Fibroblast of villous mesenchyme (primary cell): ENCODE results near the gene TTC12. TPM values are rescaled to one million over a fixed set of nuclear protein-coding genes. Genes with fewer than 3 reads are reported as not detected.
A peak's percentile ranks its signal among the peaks of the same experiment; 100 is the strongest.

Experiments used
- DNase-seq: peaks from one replicate; pipeline ENCODE4 v3.0.0-alpha.2; 2010; ENCODE audit warnings: low read depth
- H3K4me3 ChIP-seq: 2 replicates; pipeline ENCODE4 v1.5.1; 2011; ENCODE audit warnings: low read depth, mild to moderate bottlenecking, low read length
- total RNA-seq: library from RNA; depleted of rRNA; stranded (reverse); fragments of >200 nt; gene quantifications from 2 replicates; pipeline ENCODE4 v1.2.3, GENCODE V29; 2012
- TF ChIP-seq, protein P1 (sequence below): IDR thresholded peaks from 2 replicates; pipeline ENCODE4 v1.5.1; 2012; ENCODE audit warnings: low read depth, mild to moderate bottlenecking, low read length; ENCODE audit not compliant: insufficient read depth

Gene TTC12
- total RNA-seq, 1 donor, result 16.0 TPM

DNA sequence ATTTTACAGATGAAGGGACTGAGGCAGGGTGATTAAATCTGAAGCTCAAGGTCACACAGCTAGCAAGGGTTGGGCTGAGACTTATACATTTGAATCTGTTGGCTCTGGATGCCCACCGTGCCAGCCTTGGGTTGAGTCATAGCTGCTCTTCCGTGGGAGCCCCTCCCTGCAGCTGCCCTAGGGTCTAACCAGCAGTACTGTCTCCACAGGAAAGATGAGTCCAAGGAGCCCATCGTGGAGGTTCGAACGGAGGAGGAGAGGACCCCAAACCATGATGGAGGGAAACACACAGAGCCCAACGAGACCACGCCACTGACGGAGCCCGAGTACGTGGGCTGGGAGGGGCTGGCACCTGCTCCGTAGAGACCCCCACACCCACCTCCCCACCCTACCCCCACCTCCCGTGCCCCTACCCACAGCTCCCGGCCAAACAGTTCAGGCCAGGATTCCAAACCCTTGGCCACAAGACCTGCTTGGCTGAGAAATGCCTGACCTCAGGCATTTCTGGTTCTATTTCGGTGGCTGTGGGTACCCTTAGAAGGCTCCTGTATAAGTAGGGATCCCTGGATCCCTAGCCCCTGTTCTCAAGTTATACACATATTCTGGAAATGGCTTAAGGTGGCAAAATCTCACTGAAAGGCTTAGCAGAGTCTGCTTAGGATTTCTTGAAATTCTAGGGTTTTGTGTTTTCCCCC lies 42.7 kb upstream of the TTC12 start:
- DNase-seq, result no peak
- TF ChIP-seq, protein P1, sequence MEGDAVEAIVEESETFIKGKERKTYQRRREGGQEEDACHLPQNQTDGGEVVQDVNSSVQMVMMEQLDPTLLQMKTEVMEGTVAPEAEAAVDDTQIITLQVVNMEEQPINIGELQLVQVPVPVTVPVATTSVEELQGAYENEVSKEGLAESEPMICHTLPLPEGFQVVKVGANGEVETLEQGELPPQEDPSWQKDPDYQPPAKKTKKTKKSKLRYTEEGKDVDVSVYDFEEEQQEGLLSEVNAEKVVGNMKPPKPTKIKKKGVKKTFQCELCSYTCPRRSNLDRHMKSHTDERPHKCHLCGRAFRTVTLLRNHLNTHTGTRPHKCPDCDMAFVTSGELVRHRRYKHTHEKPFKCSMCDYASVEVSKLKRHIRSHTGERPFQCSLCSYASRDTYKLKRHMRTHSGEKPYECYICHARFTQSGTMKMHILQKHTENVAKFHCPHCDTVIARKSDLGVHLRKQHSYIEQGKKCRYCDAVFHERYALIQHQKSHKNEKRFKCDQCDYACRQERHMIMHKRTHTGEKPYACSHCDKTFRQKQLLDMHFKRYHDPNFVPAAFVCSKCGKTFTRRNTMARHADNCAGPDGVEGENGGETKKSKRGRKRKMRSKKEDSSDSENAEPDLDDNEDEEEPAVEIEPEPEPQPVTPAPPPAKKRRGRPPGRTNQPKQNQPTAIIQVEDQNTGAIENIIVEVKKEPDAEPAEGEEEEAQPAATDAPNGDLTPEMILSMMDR, result no peak
- no peak overlapping the region for H3K4me3 ChIP-seq

DNA sequence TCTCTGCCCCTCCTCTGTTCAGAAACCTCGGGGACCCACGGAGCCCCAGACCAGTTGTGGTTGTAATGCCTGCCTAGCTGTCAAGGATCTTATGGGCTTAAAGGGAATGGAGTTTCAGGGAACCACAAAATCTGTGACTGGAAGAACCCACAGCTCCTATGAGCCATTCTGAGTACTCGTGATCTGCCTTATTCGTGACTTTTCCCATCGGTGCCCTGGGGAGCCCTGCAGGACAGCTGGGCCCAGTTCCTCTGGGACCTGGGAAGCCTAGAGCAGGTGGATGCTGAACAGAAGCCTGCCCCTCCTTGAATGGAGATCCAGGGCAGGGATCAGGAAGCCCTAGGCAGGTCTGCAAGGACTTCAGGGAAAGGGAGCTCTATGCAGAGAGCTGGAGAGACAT lies 42.1 kb upstream of the TTC12 start:
- TF ChIP-seq, protein P1, result no peak
- DNase-seq, result no peak
- H3K4me3 ChIP-seq, result no peak overlapping the region

DNA sequence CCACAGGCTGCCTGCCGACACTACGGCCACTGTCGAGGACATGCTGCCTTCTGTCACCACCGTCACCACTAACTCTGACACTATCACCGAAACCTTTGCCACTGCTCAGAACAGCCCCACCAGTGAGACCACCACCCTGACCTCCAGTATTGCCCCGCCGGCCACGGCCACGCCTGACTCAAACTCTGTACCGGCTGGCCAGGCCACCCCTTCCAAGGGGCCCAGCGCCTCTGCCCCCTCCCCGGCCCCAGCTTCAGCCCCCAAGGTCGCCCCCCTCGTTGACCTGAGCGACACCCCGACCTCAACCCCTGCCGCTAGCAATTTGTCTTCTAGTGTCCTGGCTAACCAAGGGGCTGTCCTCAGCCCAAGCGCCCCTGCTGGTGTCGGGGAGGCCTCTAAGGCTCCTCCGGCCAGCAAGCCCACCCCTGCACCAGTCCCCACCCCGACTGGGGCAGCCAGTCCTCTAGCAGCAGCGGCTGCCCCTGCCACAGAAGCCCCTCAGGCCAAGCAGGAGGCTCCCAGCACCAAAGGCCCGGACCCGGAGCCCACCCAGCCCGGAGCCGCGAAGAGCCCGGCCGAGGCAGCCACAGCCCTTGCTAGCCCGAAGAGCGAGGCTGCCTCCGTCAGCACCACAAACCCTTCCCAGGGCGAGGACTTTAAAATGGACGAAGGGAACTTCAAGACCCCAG lies 41.3 kb upstream of the TTC12 start:
- DNase-seq, result no peak
- no peak overlapping the region for H3K4me3 ChIP-seq
- TF ChIP-seq, protein P1, result no peak

DNA sequence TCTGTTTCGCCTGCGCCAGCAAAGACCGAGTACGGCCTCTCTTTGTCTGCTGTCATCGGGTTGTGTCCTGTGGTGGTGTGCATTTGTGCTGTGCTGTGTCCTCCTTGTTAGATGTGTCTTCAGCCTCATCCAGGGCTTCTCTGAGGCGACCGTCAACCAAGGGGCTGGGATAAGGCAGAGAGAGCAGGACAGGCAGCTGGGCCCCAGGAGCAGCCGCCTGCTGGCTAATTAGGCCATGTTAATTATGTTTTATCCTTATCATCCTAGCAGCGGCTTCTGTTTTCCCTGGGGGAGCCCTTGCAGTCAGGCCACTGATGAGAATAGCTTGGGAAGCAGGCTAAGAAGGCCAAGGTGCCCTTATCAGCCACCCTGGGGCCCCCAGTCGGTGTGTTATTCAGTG lies 40.7 kb upstream of the TTC12 start:
- TF ChIP-seq, protein P1, result no peak
- no peak overlapping the region for H3K4me3 ChIP-seq
- no peak for DNase-seq

DNA sequence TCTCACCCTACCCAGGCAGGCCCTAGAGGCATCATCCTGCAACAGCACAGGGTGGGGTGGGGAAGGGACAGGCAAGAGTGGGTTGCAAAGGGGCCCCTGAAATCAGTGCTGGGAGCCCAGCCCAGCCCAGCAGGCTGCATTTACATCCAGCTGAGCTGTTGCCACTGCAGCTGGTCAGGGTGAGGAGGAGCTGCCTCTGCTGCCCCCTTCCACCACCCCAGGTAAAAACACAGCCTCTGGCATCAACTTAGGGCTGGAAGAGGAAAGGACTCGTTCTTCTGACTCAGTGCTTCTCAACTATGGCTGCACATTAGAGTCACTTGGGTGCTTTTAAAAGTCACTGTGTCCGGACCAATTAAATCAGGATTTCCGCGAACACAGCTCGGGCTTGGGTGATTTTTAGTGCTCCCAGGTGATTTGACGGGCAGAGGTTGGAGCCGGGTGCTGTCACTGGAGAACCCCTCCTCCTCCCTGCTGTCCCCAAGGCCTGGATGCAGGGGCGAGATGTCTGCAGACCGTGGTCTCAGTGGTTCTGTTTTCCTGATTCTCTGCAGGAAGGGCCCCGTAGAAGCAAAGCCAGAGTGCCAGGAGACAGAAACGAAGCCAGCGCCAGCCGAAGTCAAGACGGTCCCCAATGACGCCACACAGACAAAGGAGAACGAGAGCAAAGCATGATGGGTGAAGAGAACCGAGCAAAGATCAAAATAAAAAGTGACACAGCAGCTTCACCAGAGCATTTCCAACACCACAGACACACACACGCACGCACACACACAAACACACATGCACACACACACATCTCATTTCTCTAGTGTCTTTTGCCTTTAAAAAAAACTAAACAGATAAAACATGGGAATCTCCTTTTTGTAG lies 39.4 kb upstream of the TTC12 start:
- TF ChIP-seq, protein P1, result peak; percentile 27
- DNase-seq, result peak; percentile 7
- H3K4me3 ChIP-seq, result no peak overlapping the region

DNA sequence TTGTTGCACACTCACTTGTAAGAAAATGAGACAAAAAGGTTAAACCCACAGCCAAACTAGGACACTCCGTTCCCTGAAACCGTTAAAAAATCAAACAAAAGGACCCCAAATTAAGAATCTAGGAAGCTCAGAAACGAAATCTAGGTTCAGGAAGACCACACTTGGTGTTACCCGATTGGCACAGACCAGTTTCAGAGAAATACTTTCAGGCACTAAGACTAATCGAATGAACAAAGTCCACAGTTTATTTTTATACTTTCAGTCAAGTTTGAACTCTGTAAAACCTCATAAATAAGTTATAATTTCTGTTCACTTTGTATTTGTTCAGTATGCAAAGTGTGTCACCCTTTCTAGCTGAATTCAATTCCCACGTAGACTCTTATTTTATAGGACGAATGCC lies 38.8 kb upstream of the TTC12 start:
- TF ChIP-seq, protein P1, result no peak
- H3K4me3 ChIP-seq, result no peak overlapping the region
- no peak for DNase-seq
